ENCODE measurements around the gene EXOSC6. TPM values are rescaled to one million over a fixed set of nuclear protein-coding genes. Genes with fewer than 3 reads are reported as not detected.
A peak's percentile ranks its signal among the peaks of the same experiment; 100 is the strongest.
"Not testable (repeated sequence)": the region's sequence is repeated elsewhere in the genome, so short reads cannot be mapped to it uniquely, and the experiment has no call there.

Gene EXOSC6
- total RNA-seq, 1 donor from 2014 or later: 28.8 TPM

DNA sequence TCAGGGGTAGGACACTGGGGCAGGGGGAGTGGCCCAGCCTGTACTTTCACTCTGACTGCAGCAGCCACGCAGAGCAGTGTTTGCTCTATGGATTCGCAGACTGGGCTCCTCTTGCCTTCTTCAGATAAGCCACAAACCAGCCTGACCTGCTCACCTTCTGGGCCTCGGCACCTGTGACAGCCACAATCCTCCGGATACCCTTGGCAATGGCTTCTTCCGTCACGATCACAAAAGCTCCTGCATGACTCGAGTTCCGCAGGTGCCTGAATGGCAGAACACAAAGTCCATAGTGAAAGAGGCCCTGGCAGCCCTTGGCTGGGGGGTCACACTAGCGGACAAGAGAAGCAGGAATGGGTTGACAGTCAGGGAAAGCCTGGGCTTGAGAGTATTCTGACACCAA, 3.8 kb upstream of the EXOSC6 start:
- DNase-seq (ENCODE audit: extremely low read depth, low read depth, low spot score): no peak

DNA sequence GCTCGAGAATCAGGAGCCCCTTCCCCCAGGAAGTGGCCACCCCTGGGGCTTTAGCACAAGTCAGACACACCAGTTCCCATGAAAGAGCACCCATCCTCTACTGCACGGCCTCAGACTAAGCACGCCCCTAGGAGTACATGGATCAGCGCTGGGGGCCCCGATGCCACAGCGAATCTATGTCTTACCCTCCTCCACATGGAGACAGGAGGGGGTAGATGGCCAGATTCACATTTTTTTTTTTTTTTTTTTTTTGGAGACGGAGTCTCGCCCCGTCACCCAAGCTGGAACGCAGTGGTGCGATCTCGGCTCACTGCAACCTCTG, 3.2 kb upstream of the EXOSC6 start:
- no peak for DNase-seq (ENCODE audit: extremely low read depth, low read depth, low spot score)

DNA sequence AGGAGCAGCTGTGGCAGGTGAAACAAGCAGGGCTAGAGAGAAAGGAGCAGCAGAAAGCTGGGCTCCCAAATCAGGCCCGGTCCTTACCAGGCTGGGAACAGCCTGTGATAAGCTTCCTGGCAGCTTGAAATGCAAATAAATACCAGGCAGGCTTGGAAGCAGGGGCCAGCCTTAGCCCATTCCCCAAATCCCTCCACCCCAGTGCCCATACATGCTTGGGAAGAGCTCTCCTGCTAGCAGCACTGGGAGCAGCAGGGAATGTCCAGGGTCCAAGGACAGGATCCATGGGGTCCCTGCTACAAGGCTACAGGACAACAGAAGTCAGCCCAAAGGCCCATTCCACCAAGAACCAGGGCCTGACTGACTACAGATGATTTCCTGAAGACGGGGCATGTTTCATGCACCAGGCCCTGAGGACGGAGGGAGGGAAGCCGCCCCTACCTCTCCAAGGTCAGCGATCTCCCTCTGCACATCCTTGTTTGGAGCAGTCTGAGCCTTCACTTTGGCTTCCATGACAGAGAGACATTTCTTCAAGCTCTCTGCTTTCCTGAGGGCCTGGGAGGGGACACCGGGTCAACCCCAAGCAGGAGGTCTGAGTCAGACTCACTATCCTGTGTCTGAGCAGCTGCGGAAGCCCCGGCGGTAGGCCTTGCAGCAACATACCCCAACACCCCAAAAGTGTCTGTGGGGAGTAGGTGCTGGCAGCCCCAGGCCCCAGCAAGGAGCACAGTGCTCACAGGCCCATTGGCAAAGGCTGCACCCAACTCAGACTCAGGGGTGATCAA, 2.6 kb upstream of the EXOSC6 start:
- DNase-seq (ENCODE audit: extremely low read depth, low read depth, low spot score): no peak

- no peak for DNase-seq (ENCODE audit: extremely low read depth, low read depth, low spot score)
Observed at GRCh38 chr16:70253291-70254106, 1.8 kb upstream of the EXOSC6 start.

DNA sequence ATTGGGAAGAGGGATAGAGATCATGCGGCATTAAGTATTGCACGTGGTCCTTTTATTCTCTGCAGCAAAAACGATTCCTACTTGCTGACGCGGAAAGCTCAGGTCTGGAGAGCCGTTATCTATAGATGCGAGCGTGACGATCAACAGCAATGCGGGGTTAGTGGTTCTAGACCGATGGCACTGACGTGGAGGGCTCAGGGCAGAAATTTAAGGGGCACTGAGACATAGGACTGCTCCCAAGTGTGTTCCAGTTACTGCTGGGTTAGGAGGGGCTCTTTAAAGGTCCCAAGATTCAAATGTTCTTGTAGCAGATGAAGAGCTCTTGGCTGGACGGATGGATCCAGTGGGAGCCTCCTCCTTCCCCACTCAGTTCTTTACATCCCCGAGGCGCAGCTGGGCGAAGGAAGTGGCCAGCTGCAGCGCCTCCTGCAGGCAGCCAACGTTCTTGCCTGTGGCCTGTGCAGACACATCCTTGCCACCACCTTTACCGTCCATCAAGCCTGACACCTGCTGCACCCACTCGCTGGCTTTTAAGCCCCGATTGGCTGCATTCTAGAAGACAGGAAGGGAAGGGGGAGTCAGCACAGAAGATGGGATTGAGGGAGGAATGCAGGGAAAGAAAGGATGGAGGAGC, 732 bp upstream of the EXOSC6 start:
- DNase-seq (ENCODE audit: extremely low read depth, low read depth, low spot score): no peak

DNA sequence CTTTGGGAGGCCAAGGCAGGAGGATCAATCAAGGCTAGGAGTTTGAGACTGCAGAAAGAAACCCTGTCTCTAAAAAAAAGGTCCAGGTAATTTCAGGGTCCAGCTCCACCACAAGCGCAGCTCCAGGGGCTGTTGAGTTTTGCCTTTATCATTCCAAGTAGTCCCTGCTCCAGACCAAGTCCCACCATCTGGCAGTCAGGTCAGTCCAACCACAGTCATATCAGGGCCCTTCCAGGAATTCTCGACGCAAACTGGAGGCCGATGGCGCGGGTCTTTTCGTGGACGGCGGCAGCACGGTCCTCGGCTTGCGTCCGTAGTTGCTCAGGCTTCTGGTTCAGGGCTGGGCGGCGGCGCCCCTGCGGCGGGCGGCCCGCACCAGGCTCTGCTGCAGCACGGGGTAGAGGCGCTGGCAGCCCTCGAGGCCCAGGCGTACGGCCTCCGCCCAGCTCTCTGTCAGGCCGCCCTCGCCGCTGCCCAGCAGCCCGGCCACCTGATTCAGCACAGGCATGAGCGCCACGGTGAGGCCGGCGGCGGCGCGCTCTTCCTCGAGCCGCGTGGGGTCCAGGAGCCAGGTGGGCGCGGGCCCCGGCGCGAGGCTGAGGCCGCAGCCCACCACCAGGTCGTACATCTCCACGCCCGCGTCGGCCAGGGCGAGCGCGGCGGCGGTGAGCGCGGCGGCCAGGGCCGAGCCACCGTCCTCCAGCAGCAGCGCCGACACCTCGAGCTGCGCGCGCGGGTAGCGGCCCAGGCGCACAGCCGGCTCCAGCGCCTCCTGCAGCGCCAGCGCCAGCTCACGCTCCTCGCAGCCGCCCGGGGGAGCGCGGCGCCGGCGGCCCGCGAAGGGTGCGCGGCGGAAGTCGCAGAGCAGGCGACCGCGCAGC, 752 bp downstream of the EXOSC6 start:
- no peak for DNase-seq (ENCODE audit: extremely low read depth, low read depth, low spot score)

DNA sequence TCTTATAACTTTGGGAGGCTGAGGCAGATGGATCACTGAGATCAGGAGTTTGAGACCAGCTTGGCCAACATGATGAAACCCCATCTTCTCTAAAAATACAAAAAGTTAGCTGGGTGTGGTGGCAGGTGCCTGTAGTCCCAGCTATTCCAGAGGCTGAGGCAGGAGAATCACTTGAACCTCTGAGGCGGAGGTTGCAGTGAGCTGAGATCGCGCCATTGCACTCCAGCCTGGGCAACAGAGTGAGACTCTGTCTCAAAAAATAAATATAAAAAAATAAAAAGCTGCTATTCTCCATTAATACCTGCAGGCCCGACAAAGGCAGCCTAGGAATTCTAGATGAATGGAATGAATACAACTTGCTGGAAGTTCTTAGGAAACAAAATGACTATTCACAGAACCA, 2.0 kb downstream of the EXOSC6 start:
- DNase-seq (ENCODE audit: extremely low read depth, low read depth, low spot score): not testable (repeated sequence)

- not testable (repeated sequence) for DNase-seq (ENCODE audit: extremely low read depth, low read depth, low spot score)
Observed at GRCh38 chr16:70238773-70239172, 13.0 kb downstream of the EXOSC6 start.

DNA sequence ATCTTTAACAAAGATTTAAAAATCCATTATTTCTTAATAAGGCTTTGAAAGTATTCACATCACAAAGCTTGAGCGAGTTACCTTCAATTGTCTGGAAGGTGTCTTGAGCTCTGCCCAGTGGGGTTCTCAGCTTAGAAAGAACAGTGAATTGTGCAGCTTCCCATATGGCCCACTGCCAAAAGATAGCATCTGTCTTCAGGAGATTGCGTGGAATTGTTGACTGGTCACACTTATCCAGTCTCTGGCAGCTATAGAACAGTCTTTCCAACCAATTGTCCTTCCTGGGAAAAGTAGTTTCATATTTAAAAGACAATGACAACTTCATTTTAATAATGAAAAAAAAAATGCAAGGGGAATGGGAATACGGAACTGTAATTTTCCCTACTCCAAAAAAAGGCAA, 19.9 kb downstream of the EXOSC6 start:
- peak; percentile 66 for DNase-seq (ENCODE audit: extremely low read depth, low read depth, low spot score)

DNA sequence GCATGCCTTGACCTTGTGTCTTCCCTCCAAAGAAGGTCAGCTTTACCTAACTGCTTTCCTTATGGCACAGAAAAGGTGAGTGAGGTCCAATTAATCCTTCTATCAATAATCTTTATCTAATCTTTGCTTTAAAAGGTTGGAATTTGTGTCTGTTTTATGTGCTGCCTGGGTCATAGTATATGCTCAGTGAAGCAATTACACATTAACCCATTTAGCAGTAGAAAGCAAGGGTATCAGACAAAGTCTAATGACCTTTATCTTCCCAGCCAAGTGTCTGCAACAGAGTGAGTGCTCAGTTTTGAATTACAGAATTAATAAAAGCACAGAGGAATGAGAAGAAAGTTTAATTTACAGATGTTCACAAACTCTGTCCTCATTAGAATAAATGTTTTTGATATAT, 25.7 kb downstream of the EXOSC6 start:
- DNase-seq (ENCODE audit: extremely low read depth, low read depth, low spot score): not testable (repeated sequence)

GRCh38 chr16:70225430-70225829, 26.3 kb downstream of the EXOSC6 start:
- DNase-seq (ENCODE audit: extremely low read depth, low read depth, low spot score): not testable (repeated sequence)

- not testable (repeated sequence) for DNase-seq (ENCODE audit: extremely low read depth, low read depth, low spot score)
Observed at GRCh38 chr16:70224645-70225044, 27.1 kb downstream of the EXOSC6 start.

GRCh38 chr16:70223971-70224513, 27.7 kb downstream of the EXOSC6 start:
- DNase-seq (ENCODE audit: extremely low read depth, low read depth, low spot score): not testable (repeated sequence)

- not testable (repeated sequence) for DNase-seq (ENCODE audit: extremely low read depth, low read depth, low spot score)
Observed at GRCh38 chr16:70223216-70223615, 28.5 kb downstream of the EXOSC6 start.

- not testable (repeated sequence) for DNase-seq (ENCODE audit: extremely low read depth, low read depth, low spot score)
Observed at GRCh38 chr16:70222574-70222973, 29.2 kb downstream of the EXOSC6 start.

GRCh38 chr16:70218586-70218985, 33.2 kb downstream of the EXOSC6 start:
- DNase-seq (ENCODE audit: extremely low read depth, low read depth, low spot score): not testable (repeated sequence)

GRCh38 chr16:70206382-70206781, 45.4 kb downstream of the EXOSC6 start:
- DNase-seq (ENCODE audit: extremely low read depth, low read depth, low spot score): not testable (repeated sequence)

GRCh38 chr16:70204668-70205405, 46.9 kb downstream of the EXOSC6 start:
- not testable (repeated sequence) for DNase-seq (ENCODE audit: extremely low read depth, low read depth, low spot score)

- DNase-seq (ENCODE audit: extremely low read depth, low read depth, low spot score): not testable (repeated sequence)
Observed at GRCh38 chr16:70204010-70204409, 47.7 kb downstream of the EXOSC6 start.

DNA sequence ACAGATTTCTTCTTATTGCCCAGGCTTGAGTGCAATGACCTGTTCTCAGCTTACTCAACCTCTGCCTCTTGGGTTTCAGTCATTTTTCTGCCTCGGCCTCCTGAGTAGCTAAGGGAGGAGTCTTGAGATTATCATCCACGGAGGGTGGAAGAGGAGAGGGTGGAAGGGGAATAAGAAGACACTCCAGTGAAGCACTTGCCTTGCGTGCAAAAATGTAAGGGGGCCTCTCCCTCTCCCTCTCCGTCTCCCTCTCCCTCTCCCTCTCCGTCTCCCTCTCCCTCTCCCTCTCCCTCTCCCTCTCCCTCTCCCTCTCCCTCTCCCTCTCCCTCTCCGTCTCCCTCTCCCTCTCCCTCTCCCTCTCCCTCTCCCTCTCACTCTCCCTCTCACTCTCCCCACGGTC, 48.2 kb downstream of the EXOSC6 start:
- DNase-seq (ENCODE audit: extremely low read depth, low read depth, low spot score): not testable (repeated sequence)
